Osteocyte (in vitro differentiated cells): Measurements from ENCODE around the gene SLC35G6. TPM values are rescaled to one million over a fixed set of nuclear protein-coding genes. Genes with fewer than 3 reads are reported as not detected.

Experiments used
- DNase-seq: peaks from one replicate; pipeline ENCODE4 v3.0.0; 2021; ENCODE audit warnings: mixed read lengths; ENCODE audit not compliant: unreplicated experiment; ENCODE audit errors: extremely low spot score
- H3K27ac Mint-ChIP-seq: one replicate; pipeline ENCODE4 v1.8.0; 2021; ENCODE audit warnings: mild to moderate bottlenecking, mixed read lengths; ENCODE audit not compliant: unreplicated experiment
- H3K27me3 Mint-ChIP-seq: one replicate; pipeline ENCODE4 v1.8.0; 2021; ENCODE audit warnings: mixed read lengths; ENCODE audit not compliant: unreplicated experiment
- H3K36me3 Mint-ChIP-seq: one replicate; pipeline ENCODE4 v1.8.0; 2021; ENCODE audit warnings: mixed read lengths; ENCODE audit not compliant: unreplicated experiment
- H3K4me1 Mint-ChIP-seq: one replicate; pipeline ENCODE4 v1.8.0; 2021; ENCODE audit warnings: mixed read lengths; ENCODE audit not compliant: unreplicated experiment
- H3K4me3 Mint-ChIP-seq: one replicate; pipeline ENCODE4 v1.8.0; 2021; ENCODE audit warnings: mild to moderate bottlenecking, moderate library complexity, mixed read lengths; ENCODE audit not compliant: unreplicated experiment
- H3K9me3 Mint-ChIP-seq: one replicate; pipeline ENCODE4 v1.8.0; 2021; ENCODE audit warnings: mixed read lengths; ENCODE audit not compliant: unreplicated experiment
- CTCF ChIP-seq: fragments of 200-600 bp; sonication (generic); IDR thresholded peaks from 2 replicates; pipeline ENCODE4 v1.5.0; 2021; ENCODE audit warnings: antibody characterized with exemption, mild to moderate bottlenecking, moderate library complexity
- total RNA-seq: library from RNA; stranded (reverse); gene quantifications from 2 replicates; pipeline ENCODE4 v1.2.1, GENCODE V29; 2021

SLC35G6 gene
- total RNA-seq, 1 donor from 2014 or later, result not detected

GRCh38 chr17:7465597-7466275, 15.5 kb upstream of the SLC35G6 start:
- H3K27ac Mint-ChIP-seq, result no peak overlapping the region
- no peaks in the 10 kb centered on the region for H3K9me3 Mint-ChIP-seq
- H3K36me3 Mint-ChIP-seq, result peaks cover 16% of the 10 kb centered on the region
- H3K4me1 Mint-ChIP-seq, result no peaks in the 10 kb centered on the region
- TF ChIP-seq CTCF, result no peak
- no peak for DNase-seq
- H3K27me3 Mint-ChIP-seq, result no peaks in the 10 kb centered on the region
- no peak overlapping the region for H3K4me3 Mint-ChIP-seq

GRCh38 chr17:7466318-7466638, 15.0 kb upstream of the SLC35G6 start:
- H3K36me3 Mint-ChIP-seq, result peaks cover 13% of the 10 kb centered on the region
- DNase-seq, result no peak
- no peaks in the 10 kb centered on the region for H3K4me1 Mint-ChIP-seq
- H3K4me3 Mint-ChIP-seq, result no peak overlapping the region
- no peaks in the 10 kb centered on the region for H3K27me3 Mint-ChIP-seq
- H3K9me3 Mint-ChIP-seq, result no peaks in the 10 kb centered on the region
- no peak overlapping the region for H3K27ac Mint-ChIP-seq
- TF ChIP-seq CTCF, result no peak

GRCh38 chr17:7466639-7467341, 14.5 kb upstream of the SLC35G6 start:
- Mint-ChIP-seq H3K4me3 (no peak overlapping the region), H3K27me3 (no peaks in the 10 kb centered on the region), H3K9me3 (no peaks in the 10 kb centered on the region), H3K36me3 (peaks cover 12% of the 10 kb centered on the region), H3K4me1 (no peaks in the 10 kb centered on the region), H3K27ac (peak overlapping the region; percentile 70)
- no peak for DNase-seq
- no peak for TF ChIP-seq CTCF

DNA sequence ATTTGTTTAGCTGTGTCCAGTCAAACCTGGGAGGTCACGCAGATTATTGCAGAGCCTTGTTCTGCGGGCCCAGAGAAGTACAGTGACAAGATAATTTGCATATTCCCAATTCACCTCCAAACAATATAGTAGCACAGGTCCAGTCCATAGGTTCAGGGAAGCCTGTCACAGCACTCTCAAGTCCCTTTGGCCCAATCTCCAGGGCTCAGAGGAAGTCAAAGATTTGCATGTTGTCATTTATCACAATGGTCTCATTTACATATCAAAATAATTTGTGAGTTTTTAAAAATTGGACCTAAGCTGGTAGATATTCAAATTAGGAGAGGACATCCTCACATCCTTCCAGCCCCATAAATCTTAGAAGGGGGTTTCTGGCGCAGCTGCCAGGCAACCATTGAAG, 13.7 kb upstream of the SLC35G6 start:
- TF ChIP-seq CTCF, result no peak
- DNase-seq, result no peak
- H3K4me1 Mint-ChIP-seq, result peaks cover 2% of the 10 kb centered on the region
- no peaks in the 10 kb centered on the region for H3K9me3 Mint-ChIP-seq
- no peak overlapping the region for H3K4me3 Mint-ChIP-seq
- no peaks in the 10 kb centered on the region for H3K27me3 Mint-ChIP-seq
- peak overlapping the region; percentile 70 for H3K27ac Mint-ChIP-seq
- H3K36me3 Mint-ChIP-seq, result peaks cover 12% of the 10 kb centered on the region

DNA sequence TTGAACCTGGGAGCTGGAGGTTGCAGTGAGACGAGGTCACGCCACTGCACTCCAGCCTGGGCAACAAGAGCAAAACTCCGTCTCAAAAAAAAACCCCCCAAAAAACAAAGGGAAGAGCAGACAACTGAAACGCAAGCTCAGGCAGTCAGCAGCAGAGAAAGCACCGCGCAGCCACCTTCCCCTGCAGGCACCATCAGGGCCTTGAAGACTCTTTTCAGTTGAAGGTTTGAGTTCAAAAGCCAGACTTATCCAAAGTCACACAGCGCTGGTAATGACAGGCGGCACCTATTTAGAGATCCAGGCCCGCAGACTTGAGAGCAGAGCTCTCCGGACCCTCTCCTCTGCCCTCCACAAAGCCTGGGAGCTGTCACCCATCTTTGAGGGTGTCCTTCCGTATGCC, 13.0 kb upstream of the SLC35G6 start:
- no peak for TF ChIP-seq CTCF
- Mint-ChIP-seq H3K27ac (no peak overlapping the region), H3K4me1 (peaks cover 2% of the 10 kb centered on the region), H3K4me3 (no peak overlapping the region), H3K36me3 (peaks cover 12% of the 10 kb centered on the region), H3K27me3 (no peaks in the 10 kb centered on the region), H3K9me3 (no peaks in the 10 kb centered on the region)
- DNase-seq, result no peak
